OCI-LY1 (cell line): ENCODE data around the gene LSP1.

Experiments
- H2AFZ ChIP-seq: fragments of 200-600 bp; sonication (generic), shearing (Covaris generic); 2 replicates; pipeline ENCODE4 v1.6.0; 2014; ENCODE audit warnings: antibody characterized with exemption, mild to moderate bottlenecking, low read length
- H3F3A ChIP-seq: fragments of 200-600 bp; sonication (generic), shearing (Covaris generic); 2 replicates; pipeline ENCODE4 v1.6.0; 2014; ENCODE audit warnings: mild to moderate bottlenecking, antibody characterized with exemption, low read length, moderate library complexity; ENCODE audit not compliant: insufficient read depth
- H3K27ac ChIP-seq: fragments of 200-600 bp; sonication (generic); 2 replicates; pipeline ENCODE4 v1.5.1; 2014; ENCODE audit warnings: low read length, mixed run types, mild to moderate bottlenecking, low read depth; ENCODE audit not compliant: poor library complexity, severe bottlenecking
- H3K27me3 ChIP-seq: fragments of 200-600 bp; sonication (generic); 2 replicates; pipeline ENCODE4 v1.6.0; 2014; ENCODE audit warnings: antibody characterized with exemption, mild to moderate bottlenecking, low read length, moderate library complexity; ENCODE audit not compliant: insufficient read depth
- H3K36me3 ChIP-seq: fragments of 200-600 bp; sonication (generic); 2 replicates; pipeline ENCODE4 v1.6.1; 2014; ENCODE audit warnings: mild to moderate bottlenecking, antibody characterized with exemption, low read length, moderate library complexity, mixed read lengths; ENCODE audit not compliant: insufficient read depth
- H3K4me1 ChIP-seq: fragments of 200-600 bp; sonication (generic); 2 replicates; pipeline ENCODE4 v1.5.1; 2014; ENCODE audit warnings: mild to moderate bottlenecking, low read length, moderate library complexity; ENCODE audit not compliant: insufficient read depth, severe bottlenecking
- H3K4me2 ChIP-seq: fragments of 200-600 bp; sonication (generic), shearing (Covaris generic); 2 replicates; pipeline ENCODE4 v1.6.1; 2014; ENCODE audit warnings: low read length
- H3K4me3 ChIP-seq: fragments of 200-600 bp; sonication (generic); 2 replicates; pipeline ENCODE4 v1.5.1; 2014; ENCODE audit warnings: low read length, low read depth, mild to moderate bottlenecking, mixed read lengths; ENCODE audit not compliant: poor library complexity, severe bottlenecking
- H3K79me2 ChIP-seq: fragments of 200-600 bp; shearing (Covaris generic); 2 replicates; pipeline ENCODE4 v1.6.1; 2016; ENCODE audit warnings: mixed run types, low read length, mixed read lengths; ENCODE audit not compliant: insufficient read depth
- H3K9ac ChIP-seq: fragments of 200-600 bp; sonication (generic), shearing (Covaris generic); 2 replicates; pipeline ENCODE4 v1.6.1; 2014; ENCODE audit warnings: mild to moderate bottlenecking, low read length, mixed read lengths
- H3K9me2 ChIP-seq: fragments of 200-600 bp; sonication (generic), shearing (Covaris generic); 2 replicates; pipeline ENCODE4 v1.6.1; 2014; ENCODE audit warnings: low read depth, mild to moderate bottlenecking, low read length, mixed read lengths
- H3K9me3 ChIP-seq: fragments of 200-600 bp; shearing (Covaris generic); 2 replicates; pipeline ENCODE4 v1.6.1; 2014; ENCODE audit warnings: low read length, mixed read lengths
- H4K20me1 ChIP-seq: fragments of 200-600 bp; sonication (generic), shearing (Covaris generic); 2 replicates; pipeline ENCODE4 v1.6.0; 2016; ENCODE audit warnings: mild to moderate bottlenecking, low read length; ENCODE audit not compliant: insufficient read depth
- CTCF ChIP-seq: fragments of 200-600 bp; sonication (generic), shearing (Covaris generic); IDR thresholded peaks from 2 replicates; pipeline ENCODE4 v1.5.1; 2017; ENCODE audit warnings: mild to moderate bottlenecking, antibody characterized with exemption, low read length, moderate library complexity, mixed read lengths
- EZH2 ChIP-seq: fragments of 200-600 bp; sonication (generic), shearing (Covaris generic); IDR thresholded peaks from 2 replicates; pipeline ENCODE4 v1.8.0; 2017; ENCODE audit warnings: borderline replicate concordance, mixed run types, mild to moderate bottlenecking, antibody characterized with exemption, low read length, moderate library complexity, mixed read lengths

The LSP1 gene

GRCh38 chr11:1834062-1834610, 18.7 kb upstream of the LSP1 start:
- Histone ChIP-seq H3K79me2 (no peaks in the 10 kb centered on the region), H3K27me3 (no peaks in the 10 kb centered on the region; the same call in 1 of the 2 replicates), H2AFZ (no peak overlapping the region), H3K4me1 (peaks cover 4% of the 10 kb centered on the region), H3K36me3 (no peaks in the 10 kb centered on the region), H3K4me3 (no peak overlapping the region), H3K9me3 (no peaks in the 10 kb centered on the region), H4K20me1 (no peaks in the 10 kb centered on the region), H3F3A (no peaks in the 10 kb centered on the region), H3K9ac (no peak overlapping the region), H3K9me2 (no peaks in the 10 kb centered on the region), H3K4me2 (no peak overlapping the region), H3K27ac (no peak overlapping the region)
- TF ChIP-seq CTCF (no peak), EZH2 (no peak)

GRCh38 chr11:1834779-1835670, 17.9 kb upstream of the LSP1 start, which contains the start of gene SYT8:
Gene SYT8 (plus strand): TSS chr11:1834990. CDS start chr11:1835106, 116 bp downstream.
- Histone ChIP-seq H2AFZ (no peak within 1 kb of the TSS), H3K79me2 (no peaks in the 10 kb centered on the region), H3K9ac (no peak within 1 kb of the TSS), H3K36me3 (no peaks in the 10 kb centered on the region), H3K27me3 (no peaks in the 10 kb centered on the region; the same call in 1 of the 2 replicates), H3K4me3 (no peak within 1 kb of the TSS), H3F3A (no peaks in the 10 kb centered on the region), H4K20me1 (no peaks in the 10 kb centered on the region), H3K4me2 (no peak within 1 kb of the TSS), H3K9me2 (no peaks in the 10 kb centered on the region), H3K27ac (no peak within 1 kb of the TSS), H3K9me3 (no peaks in the 10 kb centered on the region), H3K4me1 (peaks cover 9% of the 10 kb centered on the region)
- TF ChIP-seq EZH2 (no peak), CTCF (no peak)

GRCh38 chr11:1835671-1836010, 17.2 kb upstream of the LSP1 start:
- Histone ChIP-seq H3K9ac (no peak overlapping the region), H3K27me3 (no peaks in the 10 kb centered on the region; the same call in 1 of the 2 replicates)

More at GRCh38 chr11:1835671-1836010, 17.2 kb upstream of the LSP1 start:
- Histone ChIP-seq H3K27ac (no peak overlapping the region), H3K4me3 (no peak overlapping the region), H3K4me1 (peaks cover 15% of the 10 kb centered on the region), H3K9me3 (no peaks in the 10 kb centered on the region), H2AFZ (no peak overlapping the region), H3K9me2 (no peaks in the 10 kb centered on the region), H4K20me1 (no peaks in the 10 kb centered on the region), H3K79me2 (no peaks in the 10 kb centered on the region), H3F3A (no peaks in the 10 kb centered on the region), H3K36me3 (no peaks in the 10 kb centered on the region), H3K4me2 (no peak overlapping the region)
- TF ChIP-seq EZH2, result no peak
- TF ChIP-seq CTCF, result no peak
